Tibial artery (tissue), 4 donors: Measurements from ENCODE around the gene DNAAF9.
"Not testable (repeated sequence)": the region's sequence is repeated elsewhere in the genome, so short reads cannot be mapped to it uniquely, and the experiment has no call there.

ENCODE experiments used
- DNase-seq, 2 donors: peaks; one replicate each; pipeline ENCODE4 v3.0.0-alpha.2; 2019
- H3K27ac ChIP-seq, 2 donors: fragments of 200-600 bp; sonication (generic) in 1 of 2; 1 replicate in 1 of 2; 2 replicates in 1 of 2; pipeline ENCODE4 v1.5.1; 2018 to 2019; ENCODE audit warnings: mild to moderate bottlenecking in 1 of 2
- H3K27me3 ChIP-seq, 2 donors: fragments of 200-600 bp; sonication (generic) in 1 of 2; one replicate each; pipeline versions ENCODE4 v1.5.1 to v1.6.0; 2016 to 2019
- H3K36me3 ChIP-seq, 3 donors: fragments of 200-600 bp; sonication (generic) in 2 of 3; one replicate each; pipeline ENCODE4 v1.5.1; 2016 to 2019; ENCODE audit warnings: mild to moderate bottlenecking in 2 of 3
- H3K4me1 ChIP-seq, 4 donors: fragments of 200-600 bp; sonication (generic) in 2 of 4; 1 replicate in 3 of 4; 2 replicates in 1 of 4; pipeline ENCODE4 v1.5.1; 2016 to 2019
- H3K4me3 ChIP-seq, 2 donors: fragments of 200-600 bp; sonication (generic) in 1 of 2; 1 replicate in 1 of 2; 2 replicates in 1 of 2; pipeline ENCODE4 v1.5.1; 2018 to 2019; ENCODE audit warnings: mild to moderate bottlenecking in 2 of 2
- H3K9me3 ChIP-seq, 3 donors: fragments of 200-600 bp; sonication (generic) in 1 of 3; one replicate each; pipeline ENCODE4 v1.5.1; 2016 to 2019
- CTCF ChIP-seq, 2 experiments: fragments of 200-600 bp in 1 of 2; fragments of 450-650 bp in 1 of 2; IDR thresholded peaks; one replicate each; pipeline ENCODE4 v1.5.1; 2017 to 2019; ENCODE audit warnings: antibody characterized with exemption in 2 of 2, mild to moderate bottlenecking in 1 of 2, moderate library complexity in 1 of 2
- intact Hi-C: fragments of 100-400 bp; cut with DNase I; formaldehyde crosslinking; loops from one replicate; pipeline ENCODE4 v1.15.0; 2023; ENCODE audit warnings: low total_unique reads

Gene DNAAF9

GRCh38 chr20:3420211-3420707 is 12.8 kb upstream of the DNAAF9 start:
- no peak for TF ChIP-seq CTCF (IDR thresholded peaks at IDR 0.05)
- Histone ChIP-seq H3K4me3 (no peak overlapping the region), H3K27ac (no peak overlapping the region), H3K36me3 (no peaks in the 10 kb centered on the region), H3K27me3 (peaks cover 0 to 7% of the 10 kb centered on the region in 2 donors), H3K4me1 (no peaks in the 10 kb centered on the region), H3K9me3 (no peaks in the 10 kb centered on the region)
- DNase-seq, result peak; percentile 63 to 75
- intact Hi-C loops, result no loop called here

DNA sequence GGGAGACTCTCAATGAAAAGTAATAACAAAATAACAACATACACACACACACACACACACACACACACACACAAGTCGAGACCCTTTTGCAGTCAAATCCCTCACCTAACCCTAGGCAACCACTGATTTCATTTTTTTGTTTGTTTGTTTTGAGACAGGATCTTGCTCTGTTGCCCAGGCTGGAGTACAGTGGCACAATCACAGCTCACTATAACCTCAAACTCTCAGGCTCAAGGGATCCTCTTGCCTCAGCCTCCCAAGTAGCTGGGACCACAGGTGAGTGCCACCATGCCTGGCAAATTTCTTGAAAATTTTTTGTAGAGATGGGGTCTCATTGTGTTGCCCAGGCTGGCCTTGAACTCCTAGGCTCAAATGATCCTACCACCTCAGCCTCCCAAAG is 10.7 kb upstream of the DNAAF9 start:
- H3K4me3 ChIP-seq, H3K27ac ChIP-seq, DNase-seq, H3K36me3 ChIP-seq, H3K27me3 ChIP-seq, H3K4me1 ChIP-seq, intact Hi-C loops, H3K9me3 ChIP-seq: not testable (repeated sequence)

GRCh38 chr20:3414122-3414521 is 6.7 kb upstream of the DNAAF9 start:
- DNase-seq, result no peak

GRCh38 chr20:3413393-3413889 is 6.0 kb upstream of the DNAAF9 start:
- Histone ChIP-seq H3K36me3 (no peaks in the 10 kb centered on the region), H3K9me3 (no peaks in the 10 kb centered on the region), H3K27ac (no peak overlapping the region), H3K4me1 (peaks cover 0 to 6% (median 4%) of the 10 kb centered on the region in 4 donors), H3K4me3 (no peak overlapping the region), H3K27me3 (peaks cover 0 to 8% of the 10 kb centered on the region in 2 donors)
- intact Hi-C loops, result no loop called here
- DNase-seq, result no peak
- TF ChIP-seq CTCF (IDR thresholded peaks at IDR 0.05), result no peak

More at GRCh38 chr20:3414122-3414521, 6.7 kb upstream of the DNAAF9 start:
- no peak for TF ChIP-seq CTCF (IDR thresholded peaks at IDR 0.05)
- H3K27me3 ChIP-seq, result peaks cover 0 to 8% of the 10 kb centered on the region in 2 donors
- no peak overlapping the region for H3K27ac ChIP-seq
- no peaks in the 10 kb centered on the region for H3K36me3 ChIP-seq
- intact Hi-C loops, result no loop called here
- H3K4me3 ChIP-seq, result no peak overlapping the region
- peaks cover 0 to 4% (median 2%) of the 10 kb centered on the region in 4 donors for H3K4me1 ChIP-seq
- no peaks in the 10 kb centered on the region for H3K9me3 ChIP-seq

DNA sequence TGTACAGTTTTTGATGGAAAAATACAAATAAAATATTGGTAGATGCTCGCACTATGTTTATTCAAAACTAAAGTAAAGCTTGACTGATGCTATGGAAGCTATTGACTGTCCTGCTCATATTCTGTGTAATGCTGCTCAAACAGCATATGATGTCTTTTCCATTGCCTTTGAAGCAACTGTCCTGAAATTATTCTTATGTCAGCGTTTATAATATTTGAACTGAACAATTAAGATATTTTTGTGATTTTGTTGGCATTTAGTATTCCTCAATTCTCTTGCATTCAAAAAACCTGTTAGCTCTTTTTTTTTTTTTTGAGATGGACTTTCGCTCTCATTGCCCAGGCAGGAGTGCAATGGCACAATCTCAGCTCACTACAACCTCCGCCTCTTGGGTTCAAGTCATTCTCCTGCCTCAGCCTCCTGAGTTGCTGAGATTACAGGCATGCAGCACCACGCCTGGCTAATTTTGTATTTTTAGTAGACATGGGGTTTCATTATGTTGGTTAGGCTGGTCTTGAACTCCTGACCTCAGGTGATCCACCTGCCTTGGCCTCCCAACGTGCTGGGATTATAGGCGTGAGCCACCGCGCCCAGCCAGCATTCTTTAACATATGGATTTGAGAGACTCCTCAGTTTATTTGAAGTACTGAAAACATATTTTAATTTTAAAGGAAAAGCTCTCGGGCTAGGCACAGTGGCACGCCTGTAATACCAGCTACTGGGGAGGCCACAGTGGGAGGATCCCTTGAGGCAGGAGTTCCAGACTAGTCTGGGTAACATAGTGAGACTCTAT is 5.3 kb upstream of the DNAAF9 start:
- TF ChIP-seq CTCF (IDR thresholded peaks at IDR 0.05), result no peak
- intact Hi-C loops, result no loop called here
- Histone ChIP-seq H3K9me3 (no peaks in the 10 kb centered on the region), H3K4me1 (peaks cover 0 to 6% (median 4%) of the 10 kb centered on the region in 4 donors), H3K36me3 (no peaks in the 10 kb centered on the region), H3K4me3 (no peak overlapping the region), H3K27ac (no peak overlapping the region), H3K27me3 (peaks cover 0 to 8% of the 10 kb centered on the region in 2 donors)
- DNase-seq, result no peak

DNA sequence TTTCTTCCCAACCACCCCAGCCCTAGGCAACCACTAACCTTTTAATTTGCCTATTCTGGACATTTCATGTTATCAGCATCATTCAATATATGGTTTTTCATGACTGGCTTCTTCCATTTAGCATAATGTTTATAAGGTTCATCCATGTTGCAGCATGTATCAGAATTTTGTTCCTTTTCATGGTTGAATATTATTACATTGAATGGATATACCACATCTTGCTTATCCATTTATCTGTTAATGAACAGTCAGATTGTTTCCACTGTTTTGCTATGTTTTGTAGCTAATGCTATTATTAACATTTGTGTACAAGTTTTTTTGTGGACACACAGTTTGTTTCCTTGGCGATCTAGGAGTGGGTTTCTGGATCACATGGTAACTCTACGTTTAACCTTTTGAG is 3.0 kb upstream of the DNAAF9 start:
- H3K4me3 ChIP-seq, result no peak overlapping the region
- H3K36me3 ChIP-seq, result no peaks in the 10 kb centered on the region
- peaks cover 0 to 15% (median 11%) of the 10 kb centered on the region in 4 donors for H3K4me1 ChIP-seq
- H3K27ac ChIP-seq, result no peak overlapping the region
- H3K9me3 ChIP-seq, result no peaks in the 10 kb centered on the region
- H3K27me3 ChIP-seq, result peaks cover 0 to 4% of the 10 kb centered on the region in 2 donors
- intact Hi-C loops, result no loop called here
- TF ChIP-seq CTCF (IDR thresholded peaks at IDR 0.05), result no peak
- DNase-seq, result no peak
